Measurements from ENCODE around the gene EVA1B. TPM values are rescaled to one million over a fixed set of nuclear protein-coding genes. Genes with fewer than 3 reads are reported as not detected.
A peak's percentile ranks its signal among the peaks of the same experiment; 100 is the strongest.

EVA1B gene
- total RNA-seq, 2 donors from 2014 or later: 107 to 189 TPM

DNA sequence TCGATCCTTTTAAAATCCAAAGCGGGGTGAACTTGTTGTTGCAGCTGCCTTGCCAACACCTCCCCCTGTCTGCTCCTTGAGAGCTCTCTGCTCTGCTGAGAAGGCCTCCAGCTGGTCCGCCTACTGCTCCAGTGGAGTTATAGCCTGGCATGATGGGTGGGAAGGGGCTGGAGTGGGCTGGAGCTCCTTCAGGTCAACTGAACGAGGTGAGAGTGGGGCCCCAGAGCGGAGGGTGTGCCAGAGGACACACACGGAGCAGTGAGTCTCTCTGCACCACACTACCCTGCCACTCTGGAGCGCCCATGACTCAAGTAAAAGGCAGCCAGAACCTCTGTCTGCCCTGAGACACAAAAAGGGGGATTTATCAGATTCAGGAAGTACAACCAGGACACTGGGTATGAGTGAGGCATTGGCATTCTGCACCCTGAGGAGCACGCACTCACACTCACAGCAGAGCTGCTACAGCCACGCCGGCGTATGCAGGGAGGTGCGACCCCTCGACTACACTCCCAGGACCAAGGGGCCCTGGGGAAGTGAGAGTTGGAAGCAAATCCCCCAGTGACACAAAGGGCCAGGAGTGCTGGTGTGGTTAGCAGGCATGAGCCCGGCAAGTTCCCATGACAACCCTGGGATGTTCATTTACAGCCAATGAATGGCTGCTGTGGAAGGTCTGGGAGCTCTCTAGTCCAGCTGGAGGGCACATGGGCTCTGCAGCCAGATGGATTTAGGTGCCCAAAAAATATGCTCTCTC lies 28.0 kb upstream of the EVA1B start:
- H3K27ac ChIP-seq: peak overlapping the region; percentile 80 to 89
- H3K9me3 ChIP-seq: no peaks in the 10 kb centered on the region
- peaks cover 37 to 49% of the 10 kb centered on the region in 2 donors for H3K4me1 ChIP-seq (ENCODE audit: control insufficient read depth in 1 of 2, low read depth in 2 of 2)
- TF ChIP-seq CTCF (IDR thresholded peaks at IDR 0.05): no peak
- peak; percentile 25 for DNase-seq (ENCODE audit: low spot score)
- H3K27me3 ChIP-seq (replicated peaks; ENCODE audit: insufficient read depth): no peaks in the 10 kb centered on the region
- H3K36me3 ChIP-seq: peaks cover 39% of the 10 kb centered on the region
- peak; percentile 32 for ATAC-seq (ENCODE audit: insufficient number of reproducible peaks, low FRiP score, low read depth)
- H3K4me3 ChIP-seq: peak overlapping the region; percentile 41

GRCh38 chr1:36350659-36351226 lies 27.3 kb upstream of the EVA1B start:
- Histone ChIP-seq H3K4me3 (peak overlapping the region; percentile 41), H3K9me3 (no peaks in the 10 kb centered on the region), H3K27ac (peak overlapping the region; percentile 80 to 89), H3K27me3 (replicated peaks; ENCODE audit: insufficient read depth) (no peaks in the 10 kb centered on the region), H3K36me3 (peaks cover 43% of the 10 kb centered on the region), H3K4me1 (ENCODE audit: control insufficient read depth in 1 of 2, low read depth in 2 of 2) (peaks cover 37 to 49% of the 10 kb centered on the region in 2 donors)
- no peak for TF ChIP-seq CTCF (IDR thresholded peaks at IDR 0.05)
- DNase-seq (ENCODE audit: low spot score) (peak; percentile 60), ATAC-seq (ENCODE audit: insufficient number of reproducible peaks, low FRiP score, low read depth) (peak; percentile 74)

DNA sequence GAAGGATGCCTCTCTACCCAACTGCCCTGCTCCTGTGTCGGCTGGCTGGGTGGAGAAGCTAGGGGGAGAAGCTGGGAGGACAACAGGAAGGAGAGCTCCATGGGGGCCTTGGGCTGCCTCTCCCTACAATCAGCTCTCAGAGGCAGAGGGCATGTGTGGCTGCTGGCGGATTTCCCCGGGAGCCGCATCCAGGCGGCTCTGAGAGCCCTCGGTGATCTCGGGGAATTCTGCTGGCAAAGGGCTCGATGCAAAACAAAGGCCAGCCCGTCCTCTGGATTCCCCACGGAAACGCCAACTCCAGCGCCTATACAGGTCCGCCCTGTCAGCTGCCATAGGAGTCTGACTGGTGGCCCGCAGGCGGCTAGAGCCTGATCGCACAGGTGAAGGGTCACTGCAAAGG lies 26.4 kb upstream of the EVA1B start:
- Histone ChIP-seq H3K36me3 (peaks cover 46% of the 10 kb centered on the region), H3K27ac (peak overlapping the region; percentile 80 to 89), H3K4me1 (ENCODE audit: control insufficient read depth in 1 of 2, low read depth in 2 of 2) (peaks cover 37 to 49% of the 10 kb centered on the region in 2 donors), H3K9me3 (no peaks in the 10 kb centered on the region), H3K4me3 (peak overlapping the region; percentile 41), H3K27me3 (replicated peaks; ENCODE audit: insufficient read depth) (no peaks in the 10 kb centered on the region)
- ATAC-seq (ENCODE audit: insufficient number of reproducible peaks, low FRiP score, low read depth) (no peak), DNase-seq (ENCODE audit: low spot score) (no peak)
- no peak for TF ChIP-seq CTCF (IDR thresholded peaks at IDR 0.05)

- peaks cover 37 to 49% of the 10 kb centered on the region in 2 donors for H3K4me1 ChIP-seq (ENCODE audit: control insufficient read depth in 1 of 2, low read depth in 2 of 2)
- peaks cover 45% of the 10 kb centered on the region for H3K36me3 ChIP-seq
- no peaks in the 10 kb centered on the region for H3K9me3 ChIP-seq
- H3K27ac ChIP-seq: peak overlapping the region; percentile 80 to 89
- TF ChIP-seq CTCF (IDR thresholded peaks at IDR 0.05): no peak
- no peaks in the 10 kb centered on the region for H3K27me3 ChIP-seq (replicated peaks; ENCODE audit: insufficient read depth)
- ATAC-seq (ENCODE audit: insufficient number of reproducible peaks, low FRiP score, low read depth) (no peak), DNase-seq (ENCODE audit: low spot score) (no peak)
- no peak overlapping the region for H3K4me3 ChIP-seq
Measured at GRCh38 chr1:36349241-36349671, 25.8 kb upstream of the EVA1B start.

- TF ChIP-seq CTCF (IDR thresholded peaks at IDR 0.05): no peak
- no peaks in the 10 kb centered on the region for H3K9me3 ChIP-seq
- no peak for DNase-seq (ENCODE audit: low spot score)
- no peaks in the 10 kb centered on the region for H3K27me3 ChIP-seq (replicated peaks; ENCODE audit: insufficient read depth)
- peaks cover 50% of the 10 kb centered on the region for H3K36me3 ChIP-seq
- H3K4me3 ChIP-seq: no peak overlapping the region
- H3K4me1 ChIP-seq (ENCODE audit: control insufficient read depth in 1 of 2, low read depth in 2 of 2): peaks cover 28 to 40% of the 10 kb centered on the region in 2 donors
- ATAC-seq (ENCODE audit: insufficient number of reproducible peaks, low FRiP score, low read depth): no peak
- peak overlapping the region in 1 of 2 donors; percentile 9 for H3K27ac ChIP-seq
Measured at GRCh38 chr1:36346741-36347370, 23.4 kb upstream of the EVA1B start.
